Immature natural killer cell (primary cell): ENCODE measurements around the gene CHORDC1. TPM values are rescaled to one million over a fixed set of nuclear protein-coding genes. Genes with fewer than 3 reads are reported as not detected.
A peak's percentile ranks its signal among the peaks of the same experiment; 100 is the strongest.
"Not testable (repeated sequence)": the region's sequence is repeated elsewhere in the genome, so short reads cannot be mapped to it uniquely, and the experiment has no call there.

Experiments used
- DNase-seq, 3 donors: peaks; one replicate each; pipeline ENCODE4 v3.0.0; 2022; ENCODE audit warnings: mixed read lengths in 1 of 3
- H3K27ac Mint-ChIP-seq, 6 donors: one replicate each; pipeline ENCODE4 v1.8.0; 2020; ENCODE audit warnings: mixed read lengths in 6 of 6, mild to moderate bottlenecking in 5 of 6, inconsistent platforms in 4 of 6, moderate library complexity in 3 of 6
- H3K27me3 Mint-ChIP-seq, 3 donors: one replicate each; pipeline ENCODE4 v1.8.0; 2020 to 2021; ENCODE audit warnings: low read depth in 3 of 3, mild to moderate bottlenecking in 3 of 3, mixed read lengths in 3 of 3, moderate library complexity in 3 of 3, inconsistent platforms in 1 of 3
- H3K36me3 Mint-ChIP-seq, 3 donors: one replicate each; pipeline ENCODE4 v1.8.0; 2020; ENCODE audit warnings: mixed read lengths in 3 of 3, inconsistent platforms in 2 of 3, mild to moderate bottlenecking in 2 of 3
- H3K4me1 Mint-ChIP-seq, 2 donors: one replicate each; pipeline ENCODE4 v1.8.0; 2020; ENCODE audit warnings: inconsistent platforms in 2 of 2, mild to moderate bottlenecking in 2 of 2, mixed read lengths in 2 of 2, moderate library complexity in 1 of 2
- H3K4me3 Mint-ChIP-seq, 5 donors: one replicate each; pipeline ENCODE4 v1.8.0; 2020; ENCODE audit warnings: mild to moderate bottlenecking in 5 of 5, mixed read lengths in 5 of 5, inconsistent platforms in 3 of 5, moderate library complexity in 3 of 5
- H3K9me3 Mint-ChIP-seq, 6 donors: one replicate each; pipeline ENCODE4 v1.8.0; 2020; ENCODE audit warnings: mild to moderate bottlenecking in 6 of 6, mixed read lengths in 6 of 6, inconsistent platforms in 4 of 6, moderate library complexity in 3 of 6
- polyA plus RNA-seq, 3 donors: library from polyadenylated mRNA; unstranded; fragments of 300-500 nt; fragmentation: Illumina TruSeq; gene quantifications; one replicate each; pipeline ENCODE4 v1.2.3, GENCODE V29; 2021

Gene CHORDC1
- polyA plus RNA-seq, 3 donors from 2014 or later: 9.8 to 30.9 (median 10.2) TPM

DNA sequence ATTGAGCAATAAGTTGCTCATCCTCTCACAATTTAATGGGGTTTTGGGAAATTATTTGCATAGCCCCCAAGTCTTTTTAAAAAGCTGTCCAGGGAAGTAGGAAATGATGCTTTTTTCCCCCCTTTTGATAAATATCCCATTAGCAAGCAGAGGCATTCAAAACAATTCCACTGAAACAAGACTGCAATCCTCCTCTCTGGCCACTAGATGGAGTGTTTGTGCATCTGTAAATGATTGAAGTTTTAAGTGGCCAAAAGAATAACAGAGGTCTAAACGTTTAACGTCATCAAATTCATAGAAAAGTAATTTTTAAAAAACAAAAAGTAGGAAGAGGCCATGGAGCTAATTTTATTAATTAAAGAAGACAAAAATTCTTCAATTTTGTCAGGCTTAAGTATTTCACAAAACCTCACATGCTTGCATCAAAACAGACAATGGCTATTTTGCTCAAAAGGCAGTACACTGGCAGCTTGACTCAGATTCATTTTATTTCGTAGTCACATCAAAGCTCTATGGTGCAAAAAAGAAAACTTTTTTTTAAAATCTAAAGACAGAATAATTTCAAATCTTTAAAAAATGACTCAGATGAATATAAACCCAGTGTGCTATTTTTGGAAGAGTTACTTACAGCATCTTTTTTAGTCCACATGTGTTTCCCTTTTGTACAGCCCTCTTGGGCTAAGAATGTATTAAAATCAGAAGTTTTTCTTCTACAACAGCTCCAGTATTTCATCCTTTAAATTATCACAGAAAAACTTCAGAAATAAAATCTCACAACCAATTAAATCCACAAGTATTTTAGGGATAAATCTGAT is 17.8 kb downstream of the CHORDC1 start:
- Mint-ChIP-seq H3K9me3 (no peaks in the 10 kb centered on the region), H3K27me3 (peaks cover 0 to 1% (median 0%) of the 10 kb centered on the region in 3 donors), H3K27ac (peak overlapping the region; percentile 13 to 80 (median 61)), H3K36me3 (peaks cover 14 to 41% (median 38%) of the 10 kb centered on the region in 3 donors), H3K4me3 (no peak overlapping the region), H3K4me1 (peaks cover 19 to 24% of the 10 kb centered on the region in 2 donors)
- DNase-seq: peak; percentile 42 to 53 (median 45)

- Mint-ChIP-seq H3K27ac (no peak overlapping the region), H3K4me1 (peaks cover 19 to 22% of the 10 kb centered on the region in 2 donors), H3K4me3 (no peak overlapping the region), H3K27me3 (peaks cover 0 to 1% (median 0%) of the 10 kb centered on the region in 3 donors), H3K36me3 (peaks cover 9 to 35% (median 35%) of the 10 kb centered on the region in 3 donors), H3K9me3 (no peaks in the 10 kb centered on the region)
- DNase-seq: no peak
Measured at GRCh38 chr11:90204407-90204806, 18.4 kb downstream of the CHORDC1 start.

DNA sequence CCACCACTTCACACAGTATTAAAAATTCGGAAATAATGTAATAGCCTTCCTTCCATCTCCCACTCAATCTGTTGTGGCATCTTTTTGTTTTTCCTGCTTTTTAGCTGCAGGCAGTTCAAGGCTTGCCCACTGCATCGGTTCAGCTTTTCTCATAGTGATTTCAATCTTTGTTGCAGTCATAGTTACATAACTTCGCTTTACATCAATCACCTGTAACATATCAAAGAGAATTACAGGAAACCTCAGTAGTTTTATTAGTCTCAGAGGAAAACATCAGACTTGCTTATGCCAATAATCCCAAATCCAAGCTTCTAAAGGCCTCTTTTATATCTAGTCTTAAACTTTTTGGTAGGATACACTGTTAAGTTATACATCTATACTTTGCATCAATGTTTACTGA is 20.5 kb downstream of the CHORDC1 start:
- Mint-ChIP-seq H3K36me3 (peaks cover 9 to 33% (median 31%) of the 10 kb centered on the region in 3 donors), H3K27me3 (peaks cover 0 to 1% (median 0%) of the 10 kb centered on the region in 3 donors), H3K9me3 (no peaks in the 10 kb centered on the region), H3K27ac (peak overlapping the region in 3 of 6 donors; percentile 56 to 65 (median 64)), H3K4me3 (no peak overlapping the region), H3K4me1 (peaks cover 12 to 16% of the 10 kb centered on the region in 2 donors)
- DNase-seq: no peak

DNA sequence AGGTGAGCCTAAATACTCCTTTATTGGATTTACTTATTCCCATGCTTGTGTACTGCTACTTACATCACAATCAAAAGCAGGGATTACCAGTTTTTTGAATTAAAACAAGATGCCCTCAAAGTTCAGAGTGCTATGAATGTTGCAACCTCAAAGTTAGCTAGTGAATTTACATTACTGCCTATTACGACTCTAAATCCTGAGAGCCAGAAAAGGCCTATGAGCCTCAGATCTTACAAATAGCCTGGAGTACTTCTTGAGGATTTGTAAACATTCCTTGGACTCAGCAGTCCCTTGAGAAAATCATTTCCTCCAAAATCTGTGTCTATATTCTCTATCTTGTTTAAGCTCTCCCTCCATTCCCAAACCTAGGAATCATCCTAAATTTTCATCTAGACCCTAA is 25.5 kb downstream of the CHORDC1 start:
- H3K36me3 Mint-ChIP-seq: peaks cover 9 to 23% (median 13%) of the 10 kb centered on the region in 3 donors
- DNase-seq: no peak
- peak overlapping the region in 4 of 6 donors; percentile 18 to 65 (median 30) for H3K27ac Mint-ChIP-seq
- H3K4me1 Mint-ChIP-seq: peaks cover 3 to 4% of the 10 kb centered on the region in 2 donors
- H3K27me3 Mint-ChIP-seq: no peaks in the 10 kb centered on the region
- H3K9me3 Mint-ChIP-seq: no peaks in the 10 kb centered on the region
- no peak overlapping the region for H3K4me3 Mint-ChIP-seq

GRCh38 chr11:90192869-90193582 is 29.8 kb downstream of the CHORDC1 start:
- Mint-ChIP-seq H3K4me1 (peaks cover 0 to 1% of the 10 kb centered on the region in 2 donors), H3K9me3 (no peaks in the 10 kb centered on the region), H3K4me3 (no peak overlapping the region), H3K27me3 (no peaks in the 10 kb centered on the region), H3K36me3 (peaks cover 0 to 9% (median 5%) of the 10 kb centered on the region in 3 donors), H3K27ac (peak overlapping the region in 1 of 6 donors; percentile 45)
- DNase-seq: no peak

DNA sequence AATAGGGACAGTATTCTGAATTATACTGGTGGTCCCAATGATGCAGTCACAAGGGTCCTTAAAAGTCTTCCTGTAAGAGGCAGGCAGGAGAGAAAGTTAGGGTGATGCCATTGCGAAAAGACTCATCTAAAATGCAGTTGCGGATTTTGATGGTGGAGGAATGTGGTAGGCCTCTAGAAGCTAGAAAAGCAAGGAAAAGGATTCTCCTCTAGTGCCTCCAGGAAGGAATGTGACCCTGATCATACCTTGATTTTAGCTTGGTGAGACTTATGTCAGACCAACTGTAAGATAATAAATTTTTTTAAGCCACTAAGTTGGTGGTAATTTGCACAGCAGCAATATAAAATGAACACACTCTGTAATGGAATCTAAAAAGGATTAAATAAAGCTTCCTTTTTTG is 33.8 kb downstream of the CHORDC1 start:
- Mint-ChIP-seq H3K27ac (no peak overlapping the region), H3K36me3 (peaks cover 0 to 7% (median 0%) of the 10 kb centered on the region in 3 donors), H3K27me3 (no peaks in the 10 kb centered on the region), H3K4me3 (no peak overlapping the region), H3K4me1 (no peaks in the 10 kb centered on the region), H3K9me3 (no peaks in the 10 kb centered on the region)
- DNase-seq: no peak

GRCh38 chr11:90187839-90188238 is 35.0 kb downstream of the CHORDC1 start:
- Mint-ChIP-seq H3K4me1 (no peaks in the 10 kb centered on the region), H3K4me3 (no peak overlapping the region), H3K9me3 (no peaks in the 10 kb centered on the region), H3K27me3 (peaks cover 0 to 2% (median 0%) of the 10 kb centered on the region in 3 donors), H3K27ac (peak overlapping the region in 3 of 6 donors; percentile 19 to 54 (median 20)), H3K36me3 (peaks cover 0 to 7% (median 0%) of the 10 kb centered on the region in 3 donors)
- DNase-seq: no peak

GRCh38 chr11:90179923-90180322 is 42.9 kb downstream of the CHORDC1 start:
- H3K27ac Mint-ChIP-seq: no peak overlapping the region
- peaks cover 0 to 2% (median 0%) of the 10 kb centered on the region in 3 donors for H3K27me3 Mint-ChIP-seq
- no peaks in the 10 kb centered on the region for H3K9me3 Mint-ChIP-seq
- H3K4me1 Mint-ChIP-seq: no peaks in the 10 kb centered on the region
- no peak for DNase-seq
- H3K36me3 Mint-ChIP-seq: no peaks in the 10 kb centered on the region
- no peak overlapping the region for H3K4me3 Mint-ChIP-seq

- peaks cover 0 to 2% (median 0%) of the 10 kb centered on the region in 3 donors for H3K27me3 Mint-ChIP-seq
- H3K4me3 Mint-ChIP-seq: no peak overlapping the region
- no peaks in the 10 kb centered on the region for H3K4me1 Mint-ChIP-seq
- no peak overlapping the region for H3K27ac Mint-ChIP-seq
- no peaks in the 10 kb centered on the region for H3K9me3 Mint-ChIP-seq
- no peaks in the 10 kb centered on the region for H3K36me3 Mint-ChIP-seq
- no peak for DNase-seq
Measured at GRCh38 chr11:90178751-90179150, 44.1 kb downstream of the CHORDC1 start.

- DNase-seq: no peak
- H3K9me3 Mint-ChIP-seq: peaks cover 0 to 3% (median 0%) of the 10 kb centered on the region in 6 donors
- no peak overlapping the region for H3K27ac Mint-ChIP-seq
- no peaks in the 10 kb centered on the region for H3K4me1 Mint-ChIP-seq
- no peaks in the 10 kb centered on the region for H3K36me3 Mint-ChIP-seq
- no peak overlapping the region for H3K4me3 Mint-ChIP-seq
- no peaks in the 10 kb centered on the region for H3K27me3 Mint-ChIP-seq
Measured at GRCh38 chr11:90176069-90176468, 46.8 kb downstream of the CHORDC1 start.

DNA sequence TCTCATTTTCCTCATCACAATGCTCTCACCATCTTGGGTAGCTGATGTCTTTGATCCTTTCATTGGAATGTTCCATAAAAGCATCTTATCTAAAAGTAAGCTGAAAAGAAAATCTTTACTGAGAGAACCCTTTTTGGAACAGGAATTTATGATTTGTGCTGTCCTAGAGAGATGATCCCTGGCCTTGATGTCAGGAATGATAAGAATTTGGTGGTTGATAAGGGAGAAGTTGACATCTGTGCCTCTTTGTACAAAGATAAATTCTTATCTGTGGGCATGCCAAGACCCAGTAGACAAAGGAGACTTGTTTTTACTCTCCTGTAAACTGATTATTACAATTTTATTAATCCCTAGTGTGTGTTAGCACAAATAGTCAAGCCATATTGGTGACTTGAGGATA is 51.5 kb downstream of the CHORDC1 start:
- no peak overlapping the region for H3K27ac Mint-ChIP-seq
- H3K4me1 Mint-ChIP-seq: no peaks in the 10 kb centered on the region
- no peak for DNase-seq
- H3K4me3 Mint-ChIP-seq: no peak overlapping the region
- H3K36me3 Mint-ChIP-seq: no peaks in the 10 kb centered on the region
- peaks cover 1 to 6% (median 2%) of the 10 kb centered on the region in 3 donors for H3K27me3 Mint-ChIP-seq
- peaks cover 0 to 3% (median 0%) of the 10 kb centered on the region in 6 donors for H3K9me3 Mint-ChIP-seq

GRCh38 chr11:90168571-90168970 is 54.3 kb downstream of the CHORDC1 start:
- H3K36me3 Mint-ChIP-seq: no peaks in the 10 kb centered on the region
- peaks cover 2 to 6% (median 3%) of the 10 kb centered on the region in 3 donors for H3K27me3 Mint-ChIP-seq
- no peak overlapping the region for H3K27ac Mint-ChIP-seq
- no peaks in the 10 kb centered on the region for H3K4me1 Mint-ChIP-seq
- no peak for DNase-seq
- no peak overlapping the region for H3K4me3 Mint-ChIP-seq
- peaks cover 0 to 9% (median 0%) of the 10 kb centered on the region in 6 donors for H3K9me3 Mint-ChIP-seq

- not testable (repeated sequence) for H3K36me3 Mint-ChIP-seq, H3K27me3 Mint-ChIP-seq, H3K27ac Mint-ChIP-seq, DNase-seq, H3K9me3 Mint-ChIP-seq, H3K4me1 Mint-ChIP-seq, H3K4me3 Mint-ChIP-seq
Measured at GRCh38 chr11:90167704-90168103, 55.1 kb downstream of the CHORDC1 start.

DNA sequence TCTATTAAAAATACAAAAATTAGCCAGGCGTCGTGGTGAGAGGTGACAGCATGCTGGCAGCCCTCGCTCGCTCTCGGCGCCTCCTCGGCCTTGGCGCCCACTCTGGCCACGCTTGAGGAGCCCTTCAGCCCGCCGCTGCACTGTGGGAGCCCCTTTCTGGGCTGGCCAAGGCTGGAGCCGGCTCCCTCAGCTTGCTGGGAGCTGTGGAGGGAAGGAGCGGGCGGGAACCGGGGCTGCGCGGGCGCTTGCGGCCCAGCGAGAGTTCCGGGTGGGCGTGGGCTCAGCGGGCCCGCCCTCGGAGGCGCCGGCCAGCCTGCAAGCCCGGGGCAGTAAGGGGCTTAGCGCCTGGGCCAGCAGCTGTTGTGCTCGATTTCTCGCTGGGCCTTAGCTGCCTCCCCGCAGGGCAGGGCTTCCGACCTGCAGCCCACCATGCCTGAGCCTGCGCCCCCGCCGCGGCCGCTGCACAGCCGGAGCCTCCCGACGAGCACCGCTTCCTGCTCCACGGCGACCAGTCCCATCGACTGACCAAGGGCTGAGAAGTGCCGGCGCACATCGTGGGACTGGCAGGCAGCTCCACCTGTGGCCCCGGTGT is 55.8 kb downstream of the CHORDC1 start:
- H3K27ac Mint-ChIP-seq, H3K9me3 Mint-ChIP-seq, H3K4me3 Mint-ChIP-seq: not testable (repeated sequence)

More for the DNA sequence above, 55.8 kb downstream of the CHORDC1 start:
- not testable (repeated sequence) for DNase-seq, H3K4me1 Mint-ChIP-seq, H3K36me3 Mint-ChIP-seq, H3K27me3 Mint-ChIP-seq
